Measurements from ENCODE around the gene ARHGEF17. TPM values are rescaled to one million over a fixed set of nuclear protein-coding genes. Genes with fewer than 3 reads are reported as not detected.

ARHGEF17 gene
- total and polyA plus RNA-seq, 2 of the 8 experiments (the other 6 are each of a cell fraction or from before 2014, with no cell fraction given): 11.3 to 14.6 TPM

DNA sequence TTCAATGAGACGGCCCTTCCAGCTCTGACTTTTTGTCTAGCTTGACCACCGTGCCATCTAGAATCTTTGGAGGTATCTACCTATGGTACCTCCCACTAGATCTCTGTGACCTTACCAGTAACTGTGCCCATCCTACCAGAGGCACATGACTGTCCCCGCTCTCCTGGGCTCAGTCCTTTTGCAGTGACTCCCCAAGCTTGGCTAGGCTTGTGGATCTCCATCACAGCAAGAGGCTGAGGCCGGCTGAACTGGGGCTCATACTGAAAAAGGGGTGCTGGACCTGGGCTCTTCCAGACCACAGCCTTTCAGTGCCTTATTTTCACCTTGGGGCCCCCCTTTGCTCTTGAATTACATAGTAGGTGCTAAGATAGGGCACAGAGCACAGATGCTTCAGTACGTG is 95.5 kb downstream of the ARHGEF17 start:
- Histone ChIP-seq H2BK20ac (ENCODE audit: low read length) (no peak overlapping the region), H2BK120ac (replicated peaks; ENCODE audit: low read depth, low read length) (no peak overlapping the region), H3K18ac (ENCODE audit: extremely low read depth, low read length) (no peak overlapping the region), H2BK15ac (ENCODE audit: low read length) (no peak overlapping the region), H2BK5ac (ENCODE audit: low read depth, low read length) (no peak overlapping the region), H4K20me1 (replicated peaks in 1 of 2; ENCODE audit: control insufficient read depth in 1 of 2, insufficient read depth in 2 of 2, low read length in 2 of 2) (peaks cover 0 to 3% of the 10 kb centered on the region in 2 experiments), H3K79me1 (ENCODE audit: low read depth, low read length) (no peaks in the 10 kb centered on the region), H2BK12ac (ENCODE audit: low read depth, low read length) (no peak overlapping the region), H3K56ac (replicated peaks; ENCODE audit: insufficient read length, low read depth, low read length) (no peak overlapping the region), H3K23ac (ENCODE audit: insufficient read length) (no peak overlapping the region), H3K23me2 (ENCODE audit: low read depth, low read length) (no peaks in the 10 kb centered on the region), H4K91ac (replicated peaks; ENCODE audit: insufficient read length, low read length) (no peak overlapping the region), H3K9ac (replicated peaks in 1 of 4; ENCODE audit: extremely low read depth in 1 of 4, low read depth in 3 of 4, low read length in 3 of 4) (no peak overlapping the region), H2AK5ac (ENCODE audit: low read depth, low read length) (no peak overlapping the region), H3K79me2 (ENCODE audit: control insufficient read depth in 1 of 2, insufficient read depth in 2 of 2, low read length in 2 of 2) (no peaks in the 10 kb centered on the region), H3K36me3 (ENCODE audit: control insufficient read depth in 2 of 4, insufficient read depth in 4 of 4, low read length in 3 of 4) (peaks cover 0 to 9% (median 0%) of the 10 kb centered on the region in 4 experiments; a peak in 2 of 8 replicates), H2AFZ (ENCODE audit: low read length) (no peak overlapping the region), H3K9me3 (ENCODE audit: insufficient read depth in 2 of 2, low read depth in 1 of 2, low read length in 1 of 2) (no peaks in the 10 kb centered on the region), H3K27me3 (replicated peaks in 1 of 4; ENCODE audit: control insufficient read depth in 3 of 4, extremely low read depth in 1 of 4, insufficient read depth in 3 of 4, low read length in 3 of 4) (no peaks in the 10 kb centered on the region), H4K5ac (ENCODE audit: insufficient read length, low read depth, low read length) (no peak overlapping the region), H3K4me3 (ENCODE audit: extremely low read depth in 1 of 4, insufficient read depth in 2 of 4, low read depth in 3 of 4, low read length in 4 of 4) (no peak overlapping the region), H3K14ac (ENCODE audit: insufficient read length) (no peak overlapping the region), H3K4me2 (ENCODE audit: insufficient read depth in 1 of 2, low read depth in 2 of 2, low read length in 2 of 2) (no peak overlapping the region), H3K4me1 (replicated peaks in 1 of 4; ENCODE audit: control insufficient read depth in 3 of 4, insufficient read depth in 4 of 4, low read length in 3 of 4) (peaks cover 0 to 3% (median 2%) of the 10 kb centered on the region in 4 experiments; a peak in 5 of 7 replicates), H3K27ac (ENCODE audit: low read depth, low read length) (no peak overlapping the region), H3K4ac (replicated peaks; ENCODE audit: insufficient read length, low read depth, low read length) (no peak overlapping the region), H4K8ac (ENCODE audit: extremely low read depth, insufficient read depth, low read length) (no peak overlapping the region)
- TF ChIP-seq CTBP2 (IDR thresholded peaks at IDR 0.05; ENCODE audit: borderline replicate concordance, insufficient read depth, insufficient read length, low read length) (no peak), EZH2 (IDR thresholded peaks at IDR 0.05; ENCODE audit: low read depth, low read length, severe bottlenecking) (no peak), CBX5 (IDR thresholded peaks at IDR 0.05; ENCODE audit: low read depth, low read length) (no peak), YY1 (IDR thresholded peaks at IDR 0.05; ENCODE audit: low read depth, low read length) (no peak), CREB1 (IDR thresholded peaks at IDR 0.05) (no peak), ASH2L (IDR thresholded peaks at IDR 0.05; ENCODE audit: low read length) (no peak), EGR1 (IDR thresholded peaks at IDR 0.05; ENCODE audit: borderline replicate concordance, low read depth, low read length) (no peak)
- CTCF ChIA-PET (ENCODE audit: partially characterized antibody): interaction anchor here (0.6 to 59.1 kb wide), 19 partner anchors 8 to 528 kb away, joined by 3 to 1456 read pairs (median 4); partner anchors contain the start of genes P2RY6 and PLEKHB1
- POLR2A ChIA-PET (ENCODE audit: partially characterized antibody): interaction anchor here (1.2 to 1.4 kb wide), 3 partner anchors 12 to 257 kb away, joined by 3 to 4 read pairs (median 3); no protein-coding TSS in a partner anchor
- WGBS, 2 experiments (ENCODE audit: extremely low coverage in 1 of 2, insufficient coverage in 1 of 2, insufficient read length in 1 of 2, insufficient replicate concordance in 2 of 2, low coverage in 1 of 2, low lambda C conversion rate in 2 of 2, missing lambda C conversion rate in 1 of 2): 93% methylated on average over 5 of the region's 5 CpGs; no CpG with 5 or more reads in 1 of the 2 experiments
- FAIRE-seq (no peak), DNase-seq (ENCODE audit: low read depth in 1 of 2, low spot score in 2 of 2) (no peak)

All from H1 (cell line).